WTC11 (cell line): ENCODE measurements around the gene CHRNA3. TPM values are rescaled to one million over a fixed set of nuclear protein-coding genes. Genes with fewer than 3 reads are reported as not detected.

Experiments
- ATAC-seq: fragments of 200-7000 bp; cut with Tn5 transposase; 2 replicates; pipeline ENCODE4 v1.10.0; 2021; ENCODE audit warnings: mild to moderate bottlenecking, moderate library complexity
- CTCF ChIA-PET: fragments of 300-600 bp; sonication (Branson Sonifier 250); formaldehyde crosslinking; loops from one replicate; lab custom pipeline; 2021; ENCODE audit warnings: antibody characterized with exemption; lab: Charles Lee
- POLR2A ChIA-PET: fragments of 350-600 bp; sonication (Branson Sonifier 250); formaldehyde crosslinking; loops from one replicate; lab custom pipeline; 2021; ENCODE audit warnings: antibody characterized with exemption; lab: Charles Lee
- DNase-seq: peaks from one replicate; pipeline ENCODE4 v3.0.0; 2021; ENCODE audit warnings: low spot score
- H3K27ac Mint-ChIP-seq: 2 replicates; pipeline ENCODE4 v1.8.0; 2021; ENCODE audit warnings: mixed read lengths
- H3K27me3 Mint-ChIP-seq: 2 replicates; pipeline ENCODE4 v1.8.0; 2021; ENCODE audit warnings: low read depth, mild to moderate bottlenecking, moderate library complexity, mixed read lengths
- H3K36me3 Mint-ChIP-seq: 2 replicates; pipeline ENCODE4 v1.8.0; 2021; ENCODE audit warnings: mixed read lengths
- H3K4me1 Mint-ChIP-seq: 2 replicates; pipeline ENCODE4 v1.8.0; 2022; ENCODE audit warnings: mixed read lengths
- H3K4me3 Mint-ChIP-seq: 2 replicates; pipeline ENCODE4 v1.8.0; 2021; ENCODE audit warnings: mild to moderate bottlenecking, moderate library complexity, mixed read lengths
- H3K9me3 Mint-ChIP-seq: 2 replicates; pipeline ENCODE4 v1.8.0; 2021; ENCODE audit warnings: mixed read lengths
- CBFB ChIP-seq: sonication (generic); formaldehyde crosslinking; IDR thresholded peaks from 2 replicates; pipeline ENCODE4 v1.8.1; 2022; ENCODE audit warnings: mild to moderate bottlenecking, low read depth, missing genetic modification reagents
- CREB1 ChIP-seq: sonication (generic); formaldehyde crosslinking; IDR thresholded peaks from 2 replicates; pipeline ENCODE4 v1.8.0; 2023; ENCODE audit warnings: mild to moderate bottlenecking, missing genetic modification reagents
- E2F4 ChIP-seq: sonication (generic); formaldehyde crosslinking; IDR thresholded peaks from 2 replicates; pipeline ENCODE4 v1.8.1; 2022; ENCODE audit warnings: low read depth, mild to moderate bottlenecking, moderate library complexity, missing genetic modification reagents, borderline replicate concordance
- FOXP1 ChIP-seq: sonication (generic); formaldehyde crosslinking; IDR thresholded peaks from 2 replicates; pipeline ENCODE4 v1.8.0; 2022; ENCODE audit warnings: missing genetic modification reagents, mild to moderate bottlenecking, moderate library complexity, borderline replicate concordance
- GRHL2 ChIP-seq: fragments of 250-450 bp; sonication (Bioruptor Pico); IDR thresholded peaks from 2 replicates; pipeline ENCODE4 v1.8.0; 2022; ENCODE audit warnings: mild to moderate bottlenecking, moderate library complexity; ENCODE audit not compliant: insufficient replicate concordance, severe bottlenecking
- HMGXB4 ChIP-seq: sonication (generic); formaldehyde crosslinking; IDR thresholded peaks from 2 replicates; pipeline ENCODE4 v1.8.1; 2023; ENCODE audit warnings: mild to moderate bottlenecking, moderate library complexity, missing genetic modification reagents
- IRF1 ChIP-seq: sonication (generic); formaldehyde crosslinking; IDR thresholded peaks from 2 replicates; pipeline ENCODE4 v1.8.0; 2023; ENCODE audit warnings: missing genetic modification reagents
- JUN ChIP-seq: sonication (generic); formaldehyde crosslinking; IDR thresholded peaks from 2 replicates; pipeline ENCODE4 v1.8.0; 2023; ENCODE audit warnings: mild to moderate bottlenecking, missing genetic modification reagents
- PRDM15 ChIP-seq: sonication (generic); formaldehyde crosslinking; IDR thresholded peaks from 2 replicates; pipeline ENCODE4 v1.8.0; 2022; ENCODE audit warnings: missing genetic modification reagents
- STAT6 ChIP-seq: sonication (generic); formaldehyde crosslinking; conservative IDR thresholded peaks from 2 replicates; pipeline ENCODE4 v1.8.1; 2023; ENCODE audit warnings: mild to moderate bottlenecking, low read depth, missing genetic modification reagents, moderate library complexity
- ZNF232 ChIP-seq: sonication (generic); formaldehyde crosslinking; IDR thresholded peaks from 2 replicates; pipeline ENCODE4 v1.8.0; 2022; ENCODE audit warnings: mild to moderate bottlenecking, missing genetic modification reagents
- ZNF317 ChIP-seq: sonication (generic); formaldehyde crosslinking; IDR thresholded peaks from 2 replicates; pipeline ENCODE4 v1.8.1; 2023; ENCODE audit warnings: low read depth, mild to moderate bottlenecking, moderate library complexity, missing genetic modification reagents, borderline replicate concordance
- ZNF671 ChIP-seq: fragments of 250-450 bp; sonication (Bioruptor Pico); IDR thresholded peaks from 2 replicates; pipeline ENCODE4 v1.8.0; 2021; ENCODE audit warnings: mild to moderate bottlenecking
- ZSCAN18 ChIP-seq: fragments of 250-450 bp; sonication (Bioruptor Pico); IDR thresholded peaks from 2 replicates; pipeline ENCODE4 v2.1.2; 2022; ENCODE audit warnings: mild to moderate bottlenecking, moderate library complexity
- total RNA-seq: library from RNA; stranded (reverse); gene quantifications from 3 replicates; pipeline ENCODE4 v1.2.3, GENCODE V29; 2021

CHRNA3 gene
- total RNA-seq, 1 experiment from 2014 or later = 4.4 TPM

GRCh38 chr15:78552597-78552996 lies 68.2 kb downstream of the CHRNA3 start (continued):
- TF ChIP-seq ZSCAN18 (CRISPR knock-in tag) = no peak

GRCh38 chr15:78551902-78552301 lies 68.9 kb downstream of the CHRNA3 start:
- ChIA-PET POLR2A (interaction anchor here (1.1 kb wide), 1 partner anchor 14 kb away, joined by 11 read pairs; the partner anchor contains the start of gene CHRNA5), CTCF (interaction anchor here (1.4 kb wide), 1 partner anchor 243 kb away, joined by 3 read pairs; no protein-coding TSS in a partner anchor)
- Mint-ChIP-seq H3K4me3 (no peak overlapping the region), H3K4me1 (peaks cover 4% of the 10 kb centered on the region), H3K9me3 (no peaks in the 10 kb centered on the region), H3K27me3 (no peaks in the 10 kb centered on the region), H3K27ac (no peak overlapping the region), H3K36me3 (peaks cover 27% of the 10 kb centered on the region)
- DNase-seq = no peak
- no peak for TF ChIP-seq STAT6
- no peak for TF ChIP-seq E2F4 (CRISPR knock-in tag)
- TF ChIP-seq GRHL2 = no peak
- TF ChIP-seq JUN (CRISPR knock-in tag) = no peak
- no peak for TF ChIP-seq HMGXB4
- no peak for TF ChIP-seq ZNF317 (CRISPR knock-in tag)
- TF ChIP-seq IRF1 (CRISPR knock-in tag) = no peak
- no peak for ATAC-seq

- ChIA-PET CTCF (no interaction called here), POLR2A (interaction anchor here (1.9 kb wide), 1 partner anchor 14 kb away, joined by 6 read pairs; the partner anchor contains the start of gene CHRNA5)
- Mint-ChIP-seq H3K36me3 (peaks cover 37% of the 10 kb centered on the region), H3K27ac (no peak overlapping the region), H3K4me1 (peaks cover 4% of the 10 kb centered on the region), H3K27me3 (no peaks in the 10 kb centered on the region), H3K4me3 (no peak overlapping the region), H3K9me3 (no peaks in the 10 kb centered on the region)
- TF ChIP-seq ZNF671 = no peak
- no peak for TF ChIP-seq FOXP1
- no peak for TF ChIP-seq STAT6
- TF ChIP-seq CBFB = no peak
- TF ChIP-seq CREB1 (CRISPR knock-in tag) = no peak
- no peak for TF ChIP-seq ZNF232
- TF ChIP-seq PRDM15 (CRISPR knock-in tag) = no peak
- ATAC-seq (no peak), DNase-seq (no peak)
Measured at GRCh38 chr15:78550815-78551214, 70.0 kb downstream of the CHRNA3 start.
